IMR-90 (cell line): ENCODE results near the gene GDF9. TPM values are rescaled to one million over a fixed set of nuclear protein-coding genes. Genes with fewer than 3 reads are reported as not detected.

Experiments used
- ATAC-seq: fragments of 200-7000 bp; cut with Tn5 transposase; 2 replicates; pipeline ENCODE4 v1.9.1; 2020; ENCODE audit warnings: low read depth, mild to moderate bottlenecking, moderate library complexity
- BruUV-seq: library from RNA; stranded (reverse); fragments of 400-500 nt; replicated peaks from 2 replicates; lab custom pipeline; 2021; lab: Mats Ljungman, UMichigan
- CTCF ChIA-PET: fragments of 300-600 bp; formaldehyde crosslinking; extraction: SDS; loops from one replicate; lab custom pipeline; 2021; ENCODE audit warnings: antibody characterized with exemption; lab: Yijun Ruan, JAX
- POLR2A ChIA-PET: fragments of 300-600 bp; sonication (Branson Sonifier 250); formaldehyde crosslinking; loops from one replicate; lab custom pipeline; 2022; ENCODE audit warnings: antibody characterized with exemption; ENCODE audit not compliant: unreplicated experiment; lab: Charles Lee
- DNase-seq: peaks from one replicate; pipeline ENCODE4 v3.0.0; 2013
- H2AFZ ChIP-seq: replicated peaks from 2 replicates; pipeline ENCODE3; 2013; ENCODE audit warnings: low read length, mild to moderate bottlenecking; ENCODE audit not compliant: poor library complexity
- H2AK5ac ChIP-seq: 2 replicates; pipeline ENCODE4 v1.6.1; 2013; ENCODE audit warnings: low read depth, low read length, inconsistent platforms
- H2AK9ac ChIP-seq: replicated peaks from 2 replicates; pipeline ENCODE3; 2013; ENCODE audit warnings: mild to moderate bottlenecking, low read depth, low read length, moderate library complexity; ENCODE audit not compliant: poor library complexity
- H2BK120ac ChIP-seq: 2 replicates; pipeline ENCODE4 v1.6.1; 2013; ENCODE audit warnings: low read depth, low read length, inconsistent platforms
- H2BK15ac ChIP-seq: 3 replicates; pipeline ENCODE4 v1.6.1; 2013; ENCODE audit warnings: low read depth, low read length, inconsistent platforms
- H2BK20ac ChIP-seq: 2 replicates; pipeline ENCODE4 v1.6.1; 2013; ENCODE audit warnings: low read depth, mild to moderate bottlenecking, inconsistent platforms, low read length, moderate library complexity
- H2BK5ac ChIP-seq: 2 replicates; pipeline ENCODE4 v1.6.1; 2013; ENCODE audit warnings: mild to moderate bottlenecking, low read depth, low read length, inconsistent platforms; ENCODE audit not compliant: poor library complexity, severe bottlenecking
- H3K14ac ChIP-seq: replicated peaks from 2 replicates; pipeline ENCODE4 v1.6.1; 2013; ENCODE audit warnings: low read depth, low read length, inconsistent platforms
- H3K18ac ChIP-seq: 2 replicates; pipeline ENCODE4 v1.6.1; 2013; ENCODE audit warnings: low read depth, low read length, control low read depth
- H3K23ac ChIP-seq: 2 replicates; pipeline ENCODE4 v1.6.1; 2013; ENCODE audit warnings: low read depth, low read length, inconsistent platforms
- H3K27ac ChIP-seq: 2 replicates; pipeline ENCODE4 v1.5.1; 2013; ENCODE audit warnings: mild to moderate bottlenecking, control low read depth, low read length; ENCODE audit not compliant: insufficient read depth
- H3K27me3 ChIP-seq: 2 replicates; pipeline ENCODE4 v1.6.1; 2013; ENCODE audit warnings: low read length; ENCODE audit not compliant: control insufficient read depth, insufficient read depth
- H3K36me3 ChIP-seq: 2 replicates; pipeline ENCODE4 v1.6.1; 2013; ENCODE audit warnings: low read length, mixed read lengths; ENCODE audit not compliant: control insufficient read depth, insufficient read depth
- H3K4ac ChIP-seq: 2 replicates; pipeline ENCODE4 v1.6.1; 2013; ENCODE audit warnings: low read depth, low read length, inconsistent platforms
- H3K4me1 ChIP-seq: 2 replicates; pipeline ENCODE4 v1.6.1; 2013; ENCODE audit warnings: low read length, mixed read lengths; ENCODE audit not compliant: control insufficient read depth, insufficient read depth
- H3K4me2 ChIP-seq: 2 replicates; pipeline ENCODE4 v1.6.1; 2013; ENCODE audit warnings: low read depth, mild to moderate bottlenecking, control low read depth, low read length, moderate library complexity
- H3K4me3 ChIP-seq: 2 replicates; pipeline ENCODE4 v1.5.1; 2013; ENCODE audit warnings: low read depth, mild to moderate bottlenecking, control low read depth, low read length, moderate library complexity; ENCODE audit not compliant: insufficient read depth
- H3K56ac ChIP-seq: 2 replicates; pipeline ENCODE4 v1.6.1; 2013; ENCODE audit warnings: low read length, inconsistent platforms; ENCODE audit not compliant: insufficient read depth; ENCODE audit errors: extremely low read depth
- H3K79me1 ChIP-seq, 2 experiments: 2 replicates each; pipeline ENCODE4 v1.6.1; 2013; ENCODE audit warnings: low read length in 2 of 2, inconsistent platforms in 1 of 2, low read depth in 1 of 2
- H3K9ac ChIP-seq: 2 replicates; pipeline ENCODE4 v1.6.1; 2013; ENCODE audit warnings: low read depth, low read length, control low read depth
- H3K9me1 ChIP-seq: 2 replicates; pipeline ENCODE4 v1.6.1; 2013; ENCODE audit warnings: low read length, inconsistent platforms; ENCODE audit not compliant: insufficient read depth
- H3K9me3 ChIP-seq: 2 replicates; pipeline ENCODE4 v1.6.1; 2013; ENCODE audit warnings: low read length; ENCODE audit not compliant: control insufficient read depth, insufficient read depth
- H4K20me1 ChIP-seq: 2 replicates; pipeline ENCODE4 v1.6.1; 2013; ENCODE audit warnings: low read length, inconsistent platforms; ENCODE audit not compliant: insufficient read depth
- H4K5ac ChIP-seq: 2 replicates; pipeline ENCODE4 v1.6.1; 2013; ENCODE audit warnings: mild to moderate bottlenecking, low read depth, low read length, control low read depth
- H4K8ac ChIP-seq, 2 experiments: 2 replicates each; pipeline ENCODE4 v1.6.1; 2013; ENCODE audit warnings: low read depth in 2 of 2, low read length in 2 of 2, control low read depth in 1 of 2, inconsistent platforms in 1 of 2
- H4K91ac ChIP-seq: 2 replicates; pipeline ENCODE4 v1.6.1; 2013; ENCODE audit warnings: low read depth, low read length, inconsistent platforms; ENCODE audit not compliant: insufficient read depth
- CHD1 ChIP-seq: IDR thresholded peaks from 2 replicates; pipeline ENCODE4 v1.6.1; 2012; ENCODE audit warnings: low read depth, low read length, improper control_type of control experiment
- MAFK ChIP-seq: IDR thresholded peaks from 2 replicates; pipeline ENCODE4 v1.6.1; 2012; ENCODE audit warnings: low read depth, low read length, improper control_type of control experiment
- MAZ ChIP-seq: IDR thresholded peaks from 2 replicates; pipeline ENCODE4 v1.6.1; 2012; ENCODE audit warnings: low read depth, mild to moderate bottlenecking, low read length, improper control_type of control experiment, moderate library complexity, borderline replicate concordance
- WGBS, 2 experiments: methylation state at CpG; one replicate each; pipeline versions ENCODE4 v1.1.5 to v1.1.7; 2013; ENCODE audit warnings: missing lambda C conversion rate in 2 of 2; ENCODE audit not compliant: insufficient read length in 1 of 2; ENCODE audit errors: extremely low coverage in 2 of 2; 5-methylcytosine and 5-hydroxymethylcytosine counted together
- dilution Hi-C: fragments of 300-500 bp; cut with HindIII; formaldehyde crosslinking; loops from one replicate; pipeline ENCODE4 v1.14.3; 2018; ENCODE audit warnings: low sequenced_read_pairs; ENCODE audit not compliant: unreplicated experiment
- in situ Hi-C: fragments of 300-500 bp; cut with MboI; formaldehyde crosslinking; loops from 3 replicates; pipeline ENCODE4 v1.14.3; 2019; ENCODE audit warnings: low sequenced_read_pairs, inconsistent platforms, mixed read lengths
- intact Hi-C: fragments of 100-400 bp; cut with micrococcal nuclease; formaldehyde crosslinking; loops from 2 replicates; pipeline ENCODE4 v1.10.0; 2022
- polyA plus RNA-seq, 3 experiments: library from polyadenylated mRNA; depleted of rRNA; stranded (reverse); fragments of >200 nt; gene quantifications; 2 replicates each; pipeline ENCODE4 v1.2.3, GENCODE V29; 2012; ENCODE audit warnings: low replicate concordance in 1 of 3
- total RNA-seq: library from RNA; depleted of rRNA; stranded (reverse); fragments of >200 nt; gene quantifications from 2 replicates; pipeline ENCODE4 v1.2.3, GENCODE V29; 2012

Gene GDF9
- total and polyA plus RNA-seq, 2 of the 4 experiments (the other 2 are of a cell fraction): 0.18 to 0.21 TPM

DNA sequence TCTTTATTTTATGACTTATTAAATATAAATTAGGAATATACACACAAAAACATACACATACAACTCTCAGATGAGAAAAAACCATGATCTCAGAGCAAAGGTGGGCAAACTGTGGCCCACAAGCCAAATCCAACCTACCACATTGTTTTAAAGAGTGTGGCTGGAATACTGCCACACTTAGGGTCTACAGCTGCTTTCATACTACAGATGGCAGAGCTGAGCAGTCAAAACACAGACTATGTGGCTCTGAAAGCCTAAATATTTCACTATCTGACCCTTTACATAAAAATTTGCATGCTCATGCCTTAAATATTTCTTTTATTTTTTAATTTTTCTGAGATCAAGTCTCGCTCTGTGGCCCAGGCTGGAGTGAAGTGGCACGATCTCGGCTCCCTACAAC lies 35.5 kb upstream of the GDF9 start:
- Histone ChIP-seq H3K4me3 (no peak overlapping the region), H4K5ac (no peak overlapping the region), H3K23ac (no peak overlapping the region), H3K9me1 (0 out of 2 replicates have a peak, but pooled peaks cover 2% of the 10 kb centered on the region), H2BK5ac (no peak overlapping the region), H3K27ac (no peak overlapping the region), H3K9me3 (no peaks in the 10 kb centered on the region), H2AFZ (no peak overlapping the region), H3K18ac (no peak overlapping the region), H3K56ac (no peak overlapping the region), H3K79me1 (peaks cover 17 to 43% of the 10 kb centered on the region in 2 experiments), H4K8ac (no peak overlapping the region), H3K14ac (no peak overlapping the region), H3K4ac (no peak overlapping the region), H2AK5ac (no peak overlapping the region), H4K20me1 (peaks cover 25% of the 10 kb centered on the region), H3K4me1 (no peaks in the 10 kb centered on the region), H2BK15ac (no peak overlapping the region), H2AK9ac (no peak overlapping the region), H3K4me2 (no peak overlapping the region), H3K9ac (no peak overlapping the region), H2BK20ac (no peak overlapping the region), H3K27me3 (no peaks in the 10 kb centered on the region), H3K36me3 (peaks cover 21% of the 10 kb centered on the region), H4K91ac (no peak overlapping the region), H2BK120ac (no peak overlapping the region)
- ATAC-seq (no peak), DNase-seq (no peak)
- ChIA-PET CTCF (no interaction called here), POLR2A (no interaction called here)
- TF ChIP-seq MAFK: no peak
- no peak for TF ChIP-seq CHD1
- TF ChIP-seq MAZ: no peak
- in situ Hi-C loops: no loop called here
- BruUV-seq: no TSS peak
- intact Hi-C loops: no loop called here
- no CpG with 5 or more reads among the region's 3 CpGs for WGBS, 2 experiments
- dilution Hi-C loops: no loop called here
